Rectal smooth muscle tissue (tissue), 1 donor: ENCODE measurements around the gene DIP2C.
A peak's percentile ranks its signal among the peaks of the same experiment; 100 is the strongest.
"Not testable (repeated sequence)": the region's sequence is repeated elsewhere in the genome, so short reads cannot be mapped to it uniquely, and the experiment has no call there.

Experiments
- H3K27ac ChIP-seq: one replicate; pipeline ENCODE4 v1.7.0; 2013; ENCODE audit warnings: low read depth, low read length, inconsistent platforms
- H3K27me3 ChIP-seq: one replicate; pipeline ENCODE4 v1.7.0; 2013; ENCODE audit warnings: low read length; ENCODE audit not compliant: control insufficient read depth, insufficient read depth
- H3K36me3 ChIP-seq: one replicate; pipeline ENCODE4 v1.7.0; 2013; ENCODE audit warnings: low read length; ENCODE audit not compliant: control insufficient read depth, insufficient read depth
- H3K4me1 ChIP-seq: one replicate; pipeline ENCODE4 v1.7.0; 2013; ENCODE audit warnings: low read length; ENCODE audit not compliant: control insufficient read depth, insufficient read depth
- H3K4me3 ChIP-seq: one replicate; pipeline ENCODE4 v1.7.0; 2013; ENCODE audit warnings: low read length
- H3K9ac ChIP-seq: one replicate; pipeline ENCODE4 v1.7.0; 2013; ENCODE audit warnings: low read length

DIP2C gene

GRCh38 chr10:612696-613095 lies 76.8 kb downstream of the DIP2C start:
- Histone ChIP-seq H3K27me3 (no peaks in the 10 kb centered on the region), H3K4me3 (no peak overlapping the region), H3K27ac (peak overlapping the region; percentile 66), H3K9ac (no peak overlapping the region), H3K36me3 (no peaks in the 10 kb centered on the region), H3K4me1 (peaks cover 41% of the 10 kb centered on the region)

- not testable (repeated sequence) for H3K36me3 ChIP-seq, H3K9ac ChIP-seq, H3K27me3 ChIP-seq, H3K4me3 ChIP-seq
- Histone ChIP-seq H3K4me1 (peaks cover 45% of the 10 kb centered on the region), H3K27ac (peak overlapping the region; percentile 55)
These were observed 78.7 kb downstream of the DIP2C start for GRCh38 chr10:610642-611305.

DNA sequence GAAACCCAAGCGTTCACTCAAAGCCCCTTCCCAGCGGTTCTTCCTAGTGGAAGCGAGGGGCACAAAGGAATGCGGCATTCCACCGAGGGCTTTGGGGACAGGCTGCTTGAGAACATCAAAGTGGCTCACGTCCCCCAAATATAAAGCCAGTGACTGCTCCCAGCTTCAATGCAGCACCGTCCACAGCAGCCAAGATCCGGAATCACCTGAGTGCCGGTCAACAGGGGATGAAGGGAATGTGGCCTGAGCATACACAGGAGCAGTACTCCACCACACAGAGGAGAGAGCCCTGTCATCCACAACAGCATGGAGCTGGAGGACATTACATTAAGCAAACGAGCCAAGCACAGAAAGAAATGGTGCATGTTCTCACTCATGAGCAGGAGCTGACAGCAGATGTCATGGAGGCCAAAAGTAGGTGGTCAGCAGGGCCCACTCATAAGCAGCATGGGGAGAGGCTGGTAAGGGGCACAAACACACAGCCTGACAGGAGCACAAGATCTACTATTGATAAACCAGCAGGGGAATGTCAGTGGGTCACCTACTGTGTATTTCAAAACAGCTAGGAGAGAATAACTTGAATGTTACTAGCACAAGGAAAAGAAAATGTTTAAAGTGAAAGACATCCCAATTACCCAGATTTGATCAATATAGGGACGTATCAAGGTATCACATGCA lies 79.5 kb downstream of the DIP2C start:
- peak overlapping the region; percentile 52 for H3K27ac ChIP-seq
- H3K9ac ChIP-seq = no peak overlapping the region
- peaks cover 38% of the 10 kb centered on the region for H3K4me1 ChIP-seq

GRCh38 chr10:609262-609658 lies 80.2 kb downstream of the DIP2C start:
- H3K27me3 ChIP-seq = no peaks in the 10 kb centered on the region
- H3K4me3 ChIP-seq = no peak overlapping the region
- H3K9ac ChIP-seq = no peak overlapping the region
- peaks cover 31% of the 10 kb centered on the region for H3K4me1 ChIP-seq
- no peak overlapping the region for H3K27ac ChIP-seq
- no peaks in the 10 kb centered on the region for H3K36me3 ChIP-seq

More for the DNA sequence above, 79.5 kb downstream of the DIP2C start:
- H3K4me3 ChIP-seq = no peak overlapping the region
- no peaks in the 10 kb centered on the region for H3K27me3 ChIP-seq
- no peaks in the 10 kb centered on the region for H3K36me3 ChIP-seq

- Histone ChIP-seq H3K27ac (no peak overlapping the region), H3K4me3 (no peak overlapping the region), H3K4me1 (peaks cover 27% of the 10 kb centered on the region), H3K36me3 (no peaks in the 10 kb centered on the region), H3K27me3 (no peaks in the 10 kb centered on the region), H3K9ac (no peak overlapping the region)
These were observed 80.9 kb downstream of the DIP2C start for GRCh38 chr10:608331-609261.

GRCh38 chr10:607545-608185 lies 81.8 kb downstream of the DIP2C start:
- H3K27ac ChIP-seq = peak overlapping the region; percentile 67
- no peak overlapping the region for H3K9ac ChIP-seq
- H3K27me3 ChIP-seq = no peaks in the 10 kb centered on the region
- no peaks in the 10 kb centered on the region for H3K36me3 ChIP-seq
- H3K4me1 ChIP-seq = peaks cover 19% of the 10 kb centered on the region
- no peak overlapping the region for H3K4me3 ChIP-seq

DNA sequence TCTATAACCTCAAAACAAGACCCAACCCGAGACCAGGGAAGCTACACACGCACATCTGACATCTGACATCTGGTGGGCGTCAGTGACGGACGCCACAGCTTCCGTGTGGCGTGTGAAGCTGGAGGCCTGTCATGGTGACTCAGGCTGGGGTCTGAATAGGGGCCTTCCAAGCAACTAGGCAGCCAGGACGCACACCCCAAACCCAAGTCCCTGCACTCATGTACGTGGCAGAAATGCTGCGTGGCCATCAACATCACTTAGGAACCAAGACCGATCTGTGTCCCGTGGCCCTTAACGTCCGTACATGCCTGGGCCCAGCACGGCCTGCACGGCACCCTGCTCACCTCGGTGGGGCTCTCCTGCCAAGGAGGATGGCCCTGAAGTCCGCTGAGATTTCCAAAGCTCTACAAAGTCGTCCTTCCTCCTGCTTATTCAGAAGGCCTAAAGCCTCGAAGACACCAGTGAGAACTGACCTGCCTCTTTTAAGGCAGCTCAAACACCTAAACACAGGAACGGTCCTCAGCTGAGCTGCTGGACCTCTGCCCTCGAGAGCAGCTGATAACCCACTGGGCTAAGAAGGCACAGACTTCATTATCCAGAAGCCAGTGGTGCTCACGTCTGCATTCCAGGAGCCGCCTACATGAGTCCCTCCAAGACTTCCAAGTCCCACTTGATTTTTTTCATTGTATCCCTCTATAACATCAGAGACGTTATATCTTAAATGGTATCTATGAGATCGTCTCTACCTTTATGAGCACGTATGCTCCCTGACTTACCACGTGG lies 82.5 kb downstream of the DIP2C start:
- no peak overlapping the region for H3K9ac ChIP-seq
- peak overlapping the region; percentile 67 for H3K27ac ChIP-seq
- H3K4me3 ChIP-seq = no peak overlapping the region
- H3K36me3 ChIP-seq = no peaks in the 10 kb centered on the region
- H3K27me3 ChIP-seq = no peaks in the 10 kb centered on the region
- peaks cover 19% of the 10 kb centered on the region for H3K4me1 ChIP-seq

- Histone ChIP-seq H3K4me3 (no peak overlapping the region), H3K27ac (no peak overlapping the region), H3K27me3 (no peaks in the 10 kb centered on the region), H3K36me3 (no peaks in the 10 kb centered on the region), H3K9ac (no peak overlapping the region), H3K4me1 (peaks cover 25% of the 10 kb centered on the region)
These were observed 83.7 kb downstream of the DIP2C start for GRCh38 chr10:605632-606325.

DNA sequence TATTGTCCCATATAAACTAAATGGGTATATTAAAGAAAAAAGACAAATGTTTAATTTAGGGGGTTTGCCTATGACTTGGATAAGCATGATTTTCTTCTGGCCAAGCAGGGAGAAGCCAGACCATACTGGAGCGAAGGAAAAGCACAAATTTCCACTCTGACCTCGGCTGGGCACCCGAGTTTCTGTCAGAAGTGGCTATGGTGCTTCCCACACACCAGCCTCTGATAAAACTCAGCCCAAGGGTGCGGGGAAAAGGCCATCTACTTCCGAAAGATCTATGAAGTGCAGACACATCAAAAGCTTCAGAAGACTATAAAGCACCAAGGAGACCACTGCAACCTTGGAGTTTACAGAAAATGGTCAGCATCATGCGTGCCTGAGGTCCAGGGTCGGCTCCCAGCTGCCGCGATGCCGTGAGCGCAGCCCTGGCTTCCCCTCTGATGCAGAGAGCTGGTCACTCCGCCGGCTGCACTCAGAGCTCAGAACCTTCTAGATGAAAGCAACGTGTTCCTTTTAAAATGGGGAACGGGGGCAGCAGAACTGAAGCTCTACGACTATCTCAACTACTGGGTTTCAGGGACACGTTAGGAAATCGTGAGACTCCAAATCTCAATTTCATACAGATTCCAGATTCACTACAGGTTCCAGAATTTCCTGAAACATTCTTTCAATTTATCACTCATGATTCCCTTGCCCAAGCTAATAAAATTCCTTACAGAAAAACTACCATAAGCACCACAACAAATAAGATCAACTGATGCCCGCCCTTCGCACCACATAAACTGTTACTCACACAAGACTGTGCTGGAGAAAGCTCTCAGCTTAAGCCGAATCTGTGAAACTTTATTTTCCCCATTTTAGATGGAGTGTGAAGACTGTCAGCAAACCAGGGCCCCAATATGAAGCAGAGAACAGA lies 84.5 kb downstream of the DIP2C start:
- no peaks in the 10 kb centered on the region for H3K27me3 ChIP-seq
- H3K9ac ChIP-seq = no peak overlapping the region
- peaks cover 25% of the 10 kb centered on the region for H3K4me1 ChIP-seq
- H3K4me3 ChIP-seq = no peak overlapping the region
- no peaks in the 10 kb centered on the region for H3K36me3 ChIP-seq
- H3K27ac ChIP-seq = no peak overlapping the region

DNA sequence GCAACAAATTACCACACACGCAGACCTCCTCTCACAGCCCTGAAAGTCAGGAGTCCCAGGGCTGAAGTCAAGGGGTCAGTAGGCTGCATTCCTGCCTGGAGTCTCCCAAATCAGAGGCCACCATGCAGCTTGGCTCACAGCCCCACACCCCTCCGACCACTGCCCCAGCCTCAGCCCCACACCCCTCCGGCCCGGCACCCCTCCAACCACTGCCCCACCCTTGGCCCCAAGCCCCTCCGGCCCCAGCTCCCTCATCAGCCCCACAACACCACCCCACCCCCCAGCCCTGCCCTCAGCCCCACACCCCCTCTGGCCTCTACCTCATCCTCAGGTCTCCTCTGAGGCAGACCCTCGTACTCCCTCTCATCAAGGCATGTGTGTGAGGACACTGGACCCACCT lies 85.7 kb downstream of the DIP2C start:
- peaks cover 32% of the 10 kb centered on the region for H3K4me1 ChIP-seq
- H3K4me3 ChIP-seq = no peak overlapping the region
- H3K9ac ChIP-seq = no peak overlapping the region
- H3K27me3 ChIP-seq = no peaks in the 10 kb centered on the region
- no peak overlapping the region for H3K27ac ChIP-seq
- no peaks in the 10 kb centered on the region for H3K36me3 ChIP-seq
